ENCODE results near the gene TMEM170B. TPM values are rescaled to one million over a fixed set of nuclear protein-coding genes. Genes with fewer than 3 reads are reported as not detected.

Gene TMEM170B
- total and polyA plus RNA-seq, 2 of the 8 experiments (the other 6 are each of a cell fraction or from before 2014, with no cell fraction given): 0.80 to 4.3 TPM

DNA sequence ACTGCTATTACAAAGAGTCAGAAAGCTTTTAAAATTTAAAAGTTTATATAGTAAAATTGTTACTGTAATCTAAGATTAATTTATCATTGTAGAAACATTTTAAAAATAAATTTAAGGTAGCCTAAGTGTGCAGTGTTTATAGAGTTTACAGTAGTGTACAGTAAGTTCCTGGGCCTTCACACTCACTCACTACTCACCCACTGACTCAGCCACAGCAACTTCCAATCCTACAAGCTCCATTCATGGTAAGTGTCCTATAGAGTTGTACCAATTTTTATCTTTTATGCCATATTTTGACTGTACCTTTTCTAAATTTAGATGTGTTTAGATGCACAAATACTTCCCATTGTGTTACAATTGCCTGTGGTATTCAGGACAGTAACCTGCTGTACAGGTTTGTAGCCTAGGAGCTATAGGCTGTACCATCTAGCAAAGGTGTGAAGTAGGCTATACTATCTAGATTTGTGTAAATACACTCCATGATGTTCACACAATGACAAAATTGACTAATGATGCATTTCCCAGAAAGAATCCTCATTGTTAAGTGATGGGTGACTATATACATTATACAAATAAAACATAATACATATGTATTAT, 10.2 kb upstream of the TMEM170B start (continued):
- TF ChIP-seq HDAC2 (IDR thresholded peaks at IDR 0.05; ENCODE audit: borderline replicate concordance in 1 of 2, low read depth in 2 of 2, low read length in 2 of 2): no peak
- TF ChIP-seq SIRT6 (IDR thresholded peaks at IDR 0.05; ENCODE audit: low read length): no peak
- no peak for TF ChIP-seq POLR2AphosphoS5 (IDR thresholded peaks at IDR 0.05; ENCODE audit: low read depth, low read length)
